Stomach (tissue), 9 donors: ENCODE results near the gene DNM3. TPM values are rescaled to one million over a fixed set of nuclear protein-coding genes. Genes with fewer than 3 reads are reported as not detected.

Source experiments
- DNase-seq, 2 donors: peaks; one replicate each; pipeline versions ENCODE4 v3.0.0 to v3.0.0-alpha.2; 2013 to 2019
- H3K27ac ChIP-seq, 5 donors: fragments of 200-600 bp in 4 of 5; sonication (generic) in 4 of 5; one replicate each; pipeline ENCODE4 v1.5.1; 2013 to 2019; ENCODE audit warnings: mild to moderate bottlenecking in 1 of 5, moderate library complexity in 1 of 5
- H3K27me3 ChIP-seq, 3 donors: fragments of 200-600 bp; sonication (generic); one replicate each; pipeline ENCODE4 v1.5.1; 2017 to 2019; ENCODE audit warnings: mixed run types in 1 of 3
- H3K36me3 ChIP-seq, 4 donors: fragments of 200-600 bp; sonication (generic); 1 replicate in 3 of 4; 2 replicates in 1 of 4; pipeline ENCODE4 v1.5.1; 2016 to 2019
- H3K4me1 ChIP-seq, 4 donors: fragments of 200-600 bp; sonication (generic); one replicate each; pipeline ENCODE4 v1.5.1; 2016 to 2019
- H3K4me3 ChIP-seq, 4 donors: fragments of 200-600 bp; sonication (generic) in 3 of 4; one replicate each; pipeline ENCODE4 v1.5.1; 2016 to 2019; ENCODE audit warnings: mild to moderate bottlenecking in 1 of 4
- H3K9me3 ChIP-seq, 4 donors: fragments of 200-600 bp; sonication (generic); one replicate each; pipeline ENCODE4 v1.5.1; 2016 to 2019
- EP300 ChIP-seq: sonication (generic); formaldehyde crosslinking; IDR thresholded peaks from one replicate; pipeline ENCODE4 v1.6.1; 2017; ENCODE audit warnings: antibody characterized with exemption
- POLR2A ChIP-seq, 4 donors: fragments of 450-650 bp; IDR thresholded peaks; one replicate each; pipeline ENCODE4 v1.6.1; 2016; ENCODE audit warnings: antibody characterized with exemption in 4 of 4, control low read depth in 2 of 4, mild to moderate bottlenecking in 1 of 4, moderate library complexity in 1 of 4
- POLR2AphosphoS5 ChIP-seq, 3 donors: sonication (generic); formaldehyde crosslinking; IDR thresholded peaks; one replicate each; pipeline ENCODE4 v1.6.1; 2016; ENCODE audit warnings: antibody characterized with exemption in 3 of 3
- WGBS, 5 donors: extraction: QIAGEN DNeasy Blood & Tissue Kit in 3 of 5; methylation state at CpG; one replicate each; pipeline versions ENCODE4 v1.1.5 to v1.1.7; 2013 to 2018; 5-methylcytosine and 5-hydroxymethylcytosine counted together
- intact Hi-C: fragments of 100-400 bp; cut with DNase I; formaldehyde crosslinking; loops from one replicate; pipeline ENCODE4 v1.15.1; 2023; ENCODE audit warnings: low total_unique reads
- polyA plus RNA-seq, 3 donors: library from polyadenylated mRNA; stranded (reverse); fragments of 200-250 nt; gene quantifications; one replicate each; pipeline ENCODE4 v1.2.3, GENCODE V29; 2013
- total RNA-seq, 5 donors: library from RNA; depleted of rRNA; stranded (reverse); fragments of >200 nt; gene quantifications; one replicate each; pipeline versions ENCODE4 v1.1.0 to v1.2.3, GENCODE V29; 2014 to 2016
- TF ChIP-seq, protein P1 (sequence below), 7 experiments: fragments of 450-650 bp in 4 of 7; fragments of 200-600 bp in 3 of 7; sonication (generic) in 3 of 7; IDR thresholded peaks; one replicate each; pipeline ENCODE4 v1.5.1; 2016 to 2019; ENCODE audit warnings: antibody characterized with exemption in 7 of 7, control low read depth in 2 of 7, mild to moderate bottlenecking in 1 of 7
- donor health status: healthy with polysubstance abuse.
- donor health status: Bipolar disorder and iron deficiency.
- donor health status: healthy.

The DNM3 gene
- total and polyA plus RNA-seq, 8 donors: 0.58 to 13.8 (median 2.2) TPM

DNA sequence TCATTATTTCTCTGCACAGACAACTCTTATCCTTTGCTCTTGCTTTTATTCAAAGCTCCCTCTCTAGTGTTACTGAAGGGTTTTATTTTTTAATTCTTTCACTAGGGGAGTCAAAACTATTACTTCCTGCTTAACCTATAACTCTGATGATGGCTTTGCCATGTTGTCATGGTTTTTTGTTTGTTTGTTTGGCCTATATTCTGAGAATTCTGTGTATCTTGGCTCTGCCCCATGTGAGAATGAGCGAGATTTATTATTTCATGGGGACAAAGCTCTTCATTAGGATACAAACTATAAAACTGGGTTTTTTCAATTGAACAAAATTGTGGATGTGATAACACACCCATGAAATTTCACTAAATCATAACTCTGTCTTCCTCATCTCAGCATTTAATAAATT lies 388.6 kb downstream of the DNM3 start:
- Histone ChIP-seq H3K4me1 (no peaks in the 10 kb centered on the region), H3K27me3 (no peaks in the 10 kb centered on the region), H3K9me3 (no peaks in the 10 kb centered on the region), H3K36me3 (no peaks in the 10 kb centered on the region), H3K27ac (no peak overlapping the region), H3K4me3 (no peak overlapping the region)
- DNase-seq: no peak
- 71 to 100% (median 87%) methylated on average over 1 of the region's 1 CpG for WGBS, 5 donors
- intact Hi-C loops: no loop called here
- TF ChIP-seq POLR2A (IDR thresholded peaks at IDR 0.05): no peak
- TF ChIP-seq POLR2AphosphoS5 (IDR thresholded peaks at IDR 0.05): no peak
- TF ChIP-seq, protein P1, sequence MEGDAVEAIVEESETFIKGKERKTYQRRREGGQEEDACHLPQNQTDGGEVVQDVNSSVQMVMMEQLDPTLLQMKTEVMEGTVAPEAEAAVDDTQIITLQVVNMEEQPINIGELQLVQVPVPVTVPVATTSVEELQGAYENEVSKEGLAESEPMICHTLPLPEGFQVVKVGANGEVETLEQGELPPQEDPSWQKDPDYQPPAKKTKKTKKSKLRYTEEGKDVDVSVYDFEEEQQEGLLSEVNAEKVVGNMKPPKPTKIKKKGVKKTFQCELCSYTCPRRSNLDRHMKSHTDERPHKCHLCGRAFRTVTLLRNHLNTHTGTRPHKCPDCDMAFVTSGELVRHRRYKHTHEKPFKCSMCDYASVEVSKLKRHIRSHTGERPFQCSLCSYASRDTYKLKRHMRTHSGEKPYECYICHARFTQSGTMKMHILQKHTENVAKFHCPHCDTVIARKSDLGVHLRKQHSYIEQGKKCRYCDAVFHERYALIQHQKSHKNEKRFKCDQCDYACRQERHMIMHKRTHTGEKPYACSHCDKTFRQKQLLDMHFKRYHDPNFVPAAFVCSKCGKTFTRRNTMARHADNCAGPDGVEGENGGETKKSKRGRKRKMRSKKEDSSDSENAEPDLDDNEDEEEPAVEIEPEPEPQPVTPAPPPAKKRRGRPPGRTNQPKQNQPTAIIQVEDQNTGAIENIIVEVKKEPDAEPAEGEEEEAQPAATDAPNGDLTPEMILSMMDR (IDR thresholded peaks at IDR 0.05): no peak
- TF ChIP-seq EP300: no peak

DNA sequence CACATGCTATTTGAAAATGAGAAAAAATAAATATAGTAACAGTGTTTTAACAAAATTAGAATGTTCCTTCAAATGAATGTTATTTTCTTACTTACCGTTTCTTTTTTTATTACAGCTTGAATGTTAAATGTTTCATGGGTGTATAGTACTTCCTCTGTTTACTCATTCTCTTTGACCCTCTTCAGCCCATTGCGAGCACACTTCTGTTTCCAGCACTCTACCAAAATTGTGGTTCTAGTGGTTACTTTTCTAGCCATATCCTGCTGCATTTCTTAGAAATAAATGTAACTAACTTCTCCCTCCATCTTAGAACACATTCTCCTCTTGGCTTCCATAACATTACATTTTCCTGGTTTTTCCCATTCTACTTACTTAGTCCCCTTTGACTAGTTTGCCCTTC lies 389.2 kb downstream of the DNM3 start:
- H3K27me3 ChIP-seq: no peaks in the 10 kb centered on the region
- no peak for DNase-seq
- intact Hi-C loops: no loop called here
- 87 to 96% (median 94%) methylated on average over 2 of the region's 2 CpGs for WGBS, 5 donors
- H3K4me1 ChIP-seq: no peaks in the 10 kb centered on the region
- no peak overlapping the region for H3K27ac ChIP-seq
- no peaks in the 10 kb centered on the region for H3K9me3 ChIP-seq
- no peak overlapping the region for H3K4me3 ChIP-seq
- no peaks in the 10 kb centered on the region for H3K36me3 ChIP-seq
- TF ChIP-seq POLR2AphosphoS5 (IDR thresholded peaks at IDR 0.05) (no peak), POLR2A (IDR thresholded peaks at IDR 0.05) (no peak), EP300 (no peak)
- TF ChIP-seq, protein P1 (IDR thresholded peaks at IDR 0.05): no peak

DNA sequence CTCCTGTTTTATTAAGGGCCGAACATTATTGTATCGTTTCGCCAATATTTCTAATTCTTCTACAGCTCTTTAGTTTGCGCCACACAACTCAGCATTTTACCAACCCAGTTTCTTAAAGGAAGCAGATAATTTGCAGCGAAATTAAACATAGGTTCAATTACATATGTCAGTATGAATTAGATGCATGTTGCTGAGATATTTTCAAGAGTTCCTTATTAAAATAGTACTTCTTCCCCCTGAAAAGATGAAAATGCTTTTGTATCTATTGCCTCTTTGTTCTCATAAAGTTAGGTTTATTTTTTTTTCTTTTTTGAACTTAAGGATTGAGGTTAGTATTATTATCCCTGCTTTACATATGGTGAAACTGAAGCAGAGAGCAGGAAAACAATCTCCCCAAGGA lies 395.7 kb downstream of the DNM3 start:
- H3K9me3 ChIP-seq: no peaks in the 10 kb centered on the region
- H3K36me3 ChIP-seq: no peaks in the 10 kb centered on the region
- intact Hi-C loops: no loop called here
- TF ChIP-seq POLR2A (IDR thresholded peaks at IDR 0.05): no peak
- TF ChIP-seq, protein P1 (IDR thresholded peaks at IDR 0.05): no peak
- TF ChIP-seq EP300: no peak
- no peak for TF ChIP-seq POLR2AphosphoS5 (IDR thresholded peaks at IDR 0.05)
- no peak overlapping the region for H3K27ac ChIP-seq
- H3K4me3 ChIP-seq: no peak overlapping the region
- H3K4me1 ChIP-seq: peaks cover 0 to 16% (median 5%) of the 10 kb centered on the region in 4 donors
- WGBS, 5 donors: 95 to 99% (median 97%) methylated on average over 5 of the region's 5 CpGs
- H3K27me3 ChIP-seq: no peaks in the 10 kb centered on the region
- no peak for DNase-seq

DNA sequence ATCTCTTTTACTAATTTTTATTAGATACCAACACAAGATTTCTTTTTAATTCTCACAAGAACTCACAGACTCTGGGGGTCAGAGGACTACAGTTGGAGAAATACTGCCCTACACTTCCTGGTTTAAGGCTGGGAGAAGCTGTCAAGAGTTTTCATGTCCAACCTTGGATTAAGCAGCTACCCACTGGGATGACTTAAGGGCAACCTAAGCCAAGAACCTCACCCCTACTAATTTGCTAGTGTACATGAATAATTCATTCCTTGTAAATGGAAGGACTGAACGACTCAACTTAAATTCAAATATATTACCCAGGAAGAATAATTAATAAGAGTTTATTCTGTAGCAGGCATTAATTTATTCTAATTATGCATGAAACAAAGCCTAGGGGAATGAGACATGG lies 396.9 kb downstream of the DNM3 start:
- WGBS, 5 donors: 75 to 100% (median 88%) methylated on average over 1 of the region's 1 CpG
- intact Hi-C loops: no loop called here
- no peaks in the 10 kb centered on the region for H3K36me3 ChIP-seq
- H3K4me3 ChIP-seq: no peak overlapping the region
- H3K9me3 ChIP-seq: no peaks in the 10 kb centered on the region
- peaks cover 0 to 16% (median 5%) of the 10 kb centered on the region in 4 donors for H3K4me1 ChIP-seq
- DNase-seq: no peak
- TF ChIP-seq EP300 (no peak), POLR2A (IDR thresholded peaks at IDR 0.05) (no peak), POLR2AphosphoS5 (IDR thresholded peaks at IDR 0.05) (no peak)
- TF ChIP-seq, protein P1 (IDR thresholded peaks at IDR 0.05): no peak
- no peak overlapping the region for H3K27ac ChIP-seq
- H3K27me3 ChIP-seq: no peaks in the 10 kb centered on the region
